Naive thymus-derived CD4-positive, alpha-beta T cell (primary cell): ENCODE measurements around the gene ENTREP1. TPM values are rescaled to one million over a fixed set of nuclear protein-coding genes. Genes with fewer than 3 reads are reported as not detected.

Experiments used
- ATAC-seq: fragments of 150-1000 bp; cut with Tn5 transposase; 2 replicates; pipeline ENCODE4 v1.10.0; 2021; ENCODE audit warnings: mild to moderate bottlenecking, moderate library complexity
- CTCF ChIA-PET: fragments of 350-600 bp; sonication (Branson Sonifier 250); formaldehyde crosslinking; loops from one replicate; lab custom pipeline; 2021; ENCODE audit warnings: antibody characterized with exemption; lab: Charles Lee
- POLR2A ChIA-PET: fragments of 350-600 bp; sonication (Branson Sonifier 250); formaldehyde crosslinking; loops from one replicate; lab custom pipeline; 2021; ENCODE audit warnings: antibody characterized with exemption, inconsistent platforms; lab: Charles Lee
- DNase-seq, 9 donors: peaks; one replicate each; pipeline versions ENCODE4 v3.0.0 to v3.0.0-alpha.2; 2020 to 2022; ENCODE audit warnings: mixed read lengths in 1 of 9
- H3K27ac ChIP-seq: one replicate; pipeline ENCODE4 v1.7.0; 2013; ENCODE audit warnings: mild to moderate bottlenecking, low read depth, low read length, moderate library complexity
- H3K27me3 ChIP-seq, 2 donors: one replicate each; pipeline ENCODE4 v1.7.0; 2013; ENCODE audit warnings: low read length in 2 of 2, mild to moderate bottlenecking in 2 of 2, moderate library complexity in 2 of 2; ENCODE audit not compliant: control insufficient read depth in 2 of 2, insufficient read depth in 2 of 2
- H3K36me3 ChIP-seq, 3 experiments: 1 replicate in 2 of 3; 2 replicates in 1 of 3; pipeline ENCODE4 v1.7.0; 2013; ENCODE audit warnings: low read length in 3 of 3, mild to moderate bottlenecking in 3 of 3, moderate library complexity in 1 of 3; ENCODE audit not compliant: insufficient read depth in 3 of 3, control insufficient read depth in 2 of 3
- H3K4me1 ChIP-seq, 2 donors: one replicate each; pipeline ENCODE4 v1.7.0; 2013; ENCODE audit warnings: low read length in 2 of 2, mild to moderate bottlenecking in 2 of 2, moderate library complexity in 1 of 2; ENCODE audit not compliant: control insufficient read depth in 2 of 2, insufficient read depth in 2 of 2
- H3K4me3 ChIP-seq: 2 replicates; pipeline ENCODE4 v1.7.0; 2013; ENCODE audit warnings: mild to moderate bottlenecking, low read length
- H3K9me3 ChIP-seq, 3 experiments: 1 replicate in 2 of 3; 2 replicates in 1 of 3; pipeline ENCODE4 v1.7.0; 2013; ENCODE audit warnings: low read length in 3 of 3; ENCODE audit not compliant: control insufficient read depth in 2 of 3
- H3K27ac Mint-ChIP-seq, 9 donors: one replicate each; pipeline ENCODE4 v1.8.0; 2020 to 2022; ENCODE audit warnings: mixed read lengths in 9 of 9, mild to moderate bottlenecking in 8 of 9, moderate library complexity in 5 of 9, inconsistent platforms in 2 of 9
- H3K27me3 Mint-ChIP-seq, 5 donors: one replicate each; pipeline ENCODE4 v1.8.0; 2021 to 2022; ENCODE audit warnings: mixed read lengths in 5 of 5, mild to moderate bottlenecking in 1 of 5
- H3K36me3 Mint-ChIP-seq, 5 donors: one replicate each; pipeline ENCODE4 v1.8.0; 2020 to 2022; ENCODE audit warnings: mixed read lengths in 5 of 5, mild to moderate bottlenecking in 3 of 5, inconsistent platforms in 1 of 5
- H3K4me1 Mint-ChIP-seq, 7 donors: one replicate each; pipeline ENCODE4 v1.8.0; 2020 to 2022; ENCODE audit warnings: mixed read lengths in 7 of 7, mild to moderate bottlenecking in 3 of 7, inconsistent platforms in 1 of 7
- H3K4me3 Mint-ChIP-seq, 10 donors: one replicate each; pipeline ENCODE4 v1.8.0; 2020 to 2022; ENCODE audit warnings: mild to moderate bottlenecking in 10 of 10, mixed read lengths in 10 of 10, moderate library complexity in 6 of 10, inconsistent platforms in 2 of 10
- H3K9me3 Mint-ChIP-seq, 11 donors: one replicate each; pipeline ENCODE4 v1.8.0; 2020 to 2022; ENCODE audit warnings: mixed read lengths in 11 of 11, mild to moderate bottlenecking in 4 of 11, inconsistent platforms in 1 of 11, moderate library complexity in 1 of 11
- intact Hi-C, 2 donors: fragments of 100-400 bp; cut with micrococcal nuclease; formaldehyde crosslinking; loops; one replicate each; pipeline ENCODE4 v1.15.1; 2023
- polyA plus RNA-seq, 2 donors: library from polyadenylated mRNA; unstranded; fragments of 300-500 nt; fragmentation: Illumina TruSeq; gene quantifications; one replicate each; pipeline ENCODE4 v1.2.3, GENCODE V29; 2021
- total RNA-seq, 6 experiments: library from RNA in 5 of 6; stranded (reverse) in 5 of 6; gene quantifications; 1 replicate in 5 of 6; 2 replicates in 1 of 6; pipeline ENCODE4 v1.2.3 and lab custom pipeline; 2021 to 2026

The ENTREP1 gene
- total and polyA plus RNA-seq, 7 experiments from 2014 or later, result not detected

GRCh38 chr9:69293156-69293555 lies 31.9 kb upstream of the ENTREP1 start:
- H3K27ac Mint-ChIP-seq, result no peak overlapping the region
- POLR2A ChIA-PET, result no interaction called here
- H3K27me3 Mint-ChIP-seq, result peaks cover 7 to 33% (median 14%) of the 10 kb centered on the region in 5 donors
- no peak overlapping the region for H3K4me3 Mint-ChIP-seq
- Histone ChIP-seq H3K27me3 (no peaks in the 10 kb centered on the region), H3K36me3 (no peaks in the 10 kb centered on the region), H3K27ac (no peak overlapping the region), H3K4me1 (no peaks in the 10 kb centered on the region), H3K9me3 (no peaks in the 10 kb centered on the region), H3K4me3 (no peak overlapping the region)
- H3K4me1 Mint-ChIP-seq, result no peaks in the 10 kb centered on the region
- CTCF ChIA-PET, result no interaction called here
- DNase-seq (no peak), ATAC-seq (no peak)
- H3K9me3 Mint-ChIP-seq, result peaks cover 0 to 9% (median 2%) of the 10 kb centered on the region in 11 donors
- intact Hi-C loops, result no loop called here
- H3K36me3 Mint-ChIP-seq, result no peaks in the 10 kb centered on the region

- H3K27me3 Mint-ChIP-seq, result peaks cover 3 to 19% (median 7%) of the 10 kb centered on the region in 5 donors
- no peaks in the 10 kb centered on the region for H3K4me1 Mint-ChIP-seq
- Histone ChIP-seq H3K36me3 (no peaks in the 10 kb centered on the region), H3K4me3 (no peak overlapping the region), H3K27me3 (no peaks in the 10 kb centered on the region), H3K4me1 (no peaks in the 10 kb centered on the region), H3K27ac (no peak overlapping the region), H3K9me3 (no peaks in the 10 kb centered on the region)
- ATAC-seq (no peak), DNase-seq (no peak)
- H3K4me3 Mint-ChIP-seq, result no peak overlapping the region
- POLR2A ChIA-PET, result no interaction called here
- intact Hi-C loops, result no loop called here
- H3K9me3 Mint-ChIP-seq, result peaks cover 0 to 2% (median 0%) of the 10 kb centered on the region in 11 donors
- no peak overlapping the region for H3K27ac Mint-ChIP-seq
- CTCF ChIA-PET, result no interaction called here
- H3K36me3 Mint-ChIP-seq, result no peaks in the 10 kb centered on the region
Measured at GRCh38 chr9:69295872-69296552, 29.0 kb upstream of the ENTREP1 start.

GRCh38 chr9:69297300-69297980 lies 27.6 kb upstream of the ENTREP1 start:
- DNase-seq, result no peak
- Mint-ChIP-seq H3K9me3 (no peaks in the 10 kb centered on the region), H3K36me3 (no peaks in the 10 kb centered on the region), H3K27ac (no peak overlapping the region), H3K4me1 (no peaks in the 10 kb centered on the region), H3K4me3 (no peak overlapping the region), H3K27me3 (peaks cover 3 to 13% (median 7%) of the 10 kb centered on the region in 5 donors)
- H3K4me1 ChIP-seq, result no peaks in the 10 kb centered on the region
- H3K36me3 ChIP-seq, result no peaks in the 10 kb centered on the region
- ATAC-seq, result no peak
- CTCF ChIA-PET, result no interaction called here
- no peak overlapping the region for H3K4me3 ChIP-seq
- no peaks in the 10 kb centered on the region for H3K27me3 ChIP-seq
- POLR2A ChIA-PET, result no interaction called here
- intact Hi-C loops, result no loop called here
- H3K27ac ChIP-seq, result no peak overlapping the region
- no peaks in the 10 kb centered on the region for H3K9me3 ChIP-seq

GRCh38 chr9:69299315-69299714 lies 25.7 kb upstream of the ENTREP1 start:
- no peaks in the 10 kb centered on the region for H3K36me3 ChIP-seq
- no peak for ATAC-seq
- H3K27ac Mint-ChIP-seq, result no peak overlapping the region
- ChIA-PET CTCF (no interaction called here), POLR2A (no interaction called here)
- no peaks in the 10 kb centered on the region for H3K9me3 Mint-ChIP-seq
- no peak for DNase-seq
- no peaks in the 10 kb centered on the region for H3K27me3 ChIP-seq
- H3K4me1 ChIP-seq, result no peaks in the 10 kb centered on the region
- no peak overlapping the region for H3K27ac ChIP-seq
- no peak overlapping the region for H3K4me3 ChIP-seq
- intact Hi-C loops, result no loop called here
- H3K9me3 ChIP-seq, result no peaks in the 10 kb centered on the region
- no peak overlapping the region for H3K4me3 Mint-ChIP-seq
- H3K36me3 Mint-ChIP-seq, result no peaks in the 10 kb centered on the region
- H3K27me3 Mint-ChIP-seq, result peaks cover 3 to 9% (median 7%) of the 10 kb centered on the region in 5 donors
- no peaks in the 10 kb centered on the region for H3K4me1 Mint-ChIP-seq

- H3K27me3 Mint-ChIP-seq, result peaks cover 5 to 9% (median 7%) of the 10 kb centered on the region in 5 donors
- ChIA-PET POLR2A (no interaction called here), CTCF (no interaction called here)
- Histone ChIP-seq H3K27me3 (no peaks in the 10 kb centered on the region), H3K4me1 (no peaks in the 10 kb centered on the region), H3K36me3 (no peaks in the 10 kb centered on the region), H3K27ac (no peak overlapping the region), H3K9me3 (no peaks in the 10 kb centered on the region), H3K4me3 (no peak overlapping the region)
- DNase-seq (no peak), ATAC-seq (no peak)
- no peaks in the 10 kb centered on the region for H3K36me3 Mint-ChIP-seq
- H3K4me1 Mint-ChIP-seq, result no peaks in the 10 kb centered on the region
- H3K9me3 Mint-ChIP-seq, result no peaks in the 10 kb centered on the region
- intact Hi-C loops, result no loop called here
- no peak overlapping the region for H3K4me3 Mint-ChIP-seq
- H3K27ac Mint-ChIP-seq, result no peak overlapping the region
Measured at GRCh38 chr9:69299826-69300225, 25.2 kb upstream of the ENTREP1 start.

GRCh38 chr9:69303331-69303730 lies 21.7 kb upstream of the ENTREP1 start:
- H3K36me3 ChIP-seq, result no peaks in the 10 kb centered on the region
- no peak for DNase-seq
- H3K4me3 ChIP-seq, result no peak overlapping the region
- no peak overlapping the region for H3K27ac ChIP-seq
- H3K4me1 ChIP-seq, result no peaks in the 10 kb centered on the region
- Mint-ChIP-seq H3K27me3 (peaks cover 0 to 11% (median 5%) of the 10 kb centered on the region in 5 donors), H3K4me3 (no peak overlapping the region), H3K36me3 (no peaks in the 10 kb centered on the region), H3K27ac (no peak overlapping the region), H3K9me3 (peaks cover 0 to 4% (median 0%) of the 10 kb centered on the region in 11 donors), H3K4me1 (no peaks in the 10 kb centered on the region)
- ChIA-PET POLR2A (no interaction called here), CTCF (no interaction called here)
- no peaks in the 10 kb centered on the region for H3K9me3 ChIP-seq
- ATAC-seq, result no peak
- intact Hi-C loops, result no loop called here
- no peaks in the 10 kb centered on the region for H3K27me3 ChIP-seq
